Suprapubic skin (tissue), 4 donors: ENCODE data around the gene RAB1A.

Experiments
- POLR2A ChIP-seq, 2 donors: fragments of 450-650 bp; IDR thresholded peaks; one replicate each; pipeline ENCODE4 v1.6.1; 2017; ENCODE audit warnings: antibody characterized with exemption in 2 of 2, mild to moderate bottlenecking in 2 of 2, moderate library complexity in 2 of 2
- POLR2AphosphoS5 ChIP-seq, 3 donors: sonication (generic); formaldehyde crosslinking; IDR thresholded peaks; one replicate each; pipeline ENCODE4 v1.6.1; 2017; ENCODE audit warnings: antibody characterized with exemption in 3 of 3
- TF ChIP-seq, protein P1 (sequence below), 2 donors: fragments of 200-600 bp in 1 of 2; fragments of 450-650 bp in 1 of 2; sonication (generic) in 1 of 2; IDR thresholded peaks; one replicate each; pipeline ENCODE4 v1.5.1; 2016 to 2019; ENCODE audit warnings: antibody characterized with exemption in 2 of 2, mild to moderate bottlenecking in 1 of 2, moderate library complexity in 1 of 2

DNA sequence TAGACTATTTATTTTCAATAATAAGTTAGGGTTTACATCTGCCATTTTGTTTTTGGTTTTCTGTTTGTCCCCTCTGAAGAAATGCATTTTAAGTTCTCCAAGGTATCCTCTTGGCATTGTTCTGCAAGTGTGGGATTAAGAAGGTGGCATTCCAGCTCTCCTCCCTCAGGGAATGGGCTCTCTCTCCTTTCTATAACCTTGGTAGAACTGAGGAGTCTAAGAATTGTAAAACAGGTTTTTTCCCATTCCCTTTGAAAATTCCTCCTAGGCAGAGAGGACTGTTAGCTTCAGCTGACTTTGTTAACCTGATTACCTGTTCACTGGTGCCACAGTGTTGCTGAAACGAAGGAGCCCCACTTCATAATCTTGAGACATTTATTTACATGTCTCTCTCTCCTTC lies 26.1 kb upstream of the RAB1A start:
- TF ChIP-seq POLR2AphosphoS5 (IDR thresholded peaks at IDR 0.05) (no peak), POLR2A (IDR thresholded peaks at IDR 0.05) (no peak)
- TF ChIP-seq, protein P1, sequence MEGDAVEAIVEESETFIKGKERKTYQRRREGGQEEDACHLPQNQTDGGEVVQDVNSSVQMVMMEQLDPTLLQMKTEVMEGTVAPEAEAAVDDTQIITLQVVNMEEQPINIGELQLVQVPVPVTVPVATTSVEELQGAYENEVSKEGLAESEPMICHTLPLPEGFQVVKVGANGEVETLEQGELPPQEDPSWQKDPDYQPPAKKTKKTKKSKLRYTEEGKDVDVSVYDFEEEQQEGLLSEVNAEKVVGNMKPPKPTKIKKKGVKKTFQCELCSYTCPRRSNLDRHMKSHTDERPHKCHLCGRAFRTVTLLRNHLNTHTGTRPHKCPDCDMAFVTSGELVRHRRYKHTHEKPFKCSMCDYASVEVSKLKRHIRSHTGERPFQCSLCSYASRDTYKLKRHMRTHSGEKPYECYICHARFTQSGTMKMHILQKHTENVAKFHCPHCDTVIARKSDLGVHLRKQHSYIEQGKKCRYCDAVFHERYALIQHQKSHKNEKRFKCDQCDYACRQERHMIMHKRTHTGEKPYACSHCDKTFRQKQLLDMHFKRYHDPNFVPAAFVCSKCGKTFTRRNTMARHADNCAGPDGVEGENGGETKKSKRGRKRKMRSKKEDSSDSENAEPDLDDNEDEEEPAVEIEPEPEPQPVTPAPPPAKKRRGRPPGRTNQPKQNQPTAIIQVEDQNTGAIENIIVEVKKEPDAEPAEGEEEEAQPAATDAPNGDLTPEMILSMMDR (IDR thresholded peaks at IDR 0.05) = no peak
